K562 (cell line): Measurements from ENCODE around the gene NUDT22. TPM values are rescaled to one million over a fixed set of nuclear protein-coding genes. Genes with fewer than 3 reads are reported as not detected.

Experiments used
- AFF4 ChIP-seq: sonication (generic); formaldehyde crosslinking; IDR thresholded peaks from 2 replicates; pipeline ENCODE4 v1.8.0; 2023; ENCODE audit warnings: mild to moderate bottlenecking, missing genetic modification reagents
- BRF1 ChIP-seq: IDR thresholded peaks from 3 replicates; pipeline ENCODE4 v1.6.1; 2011; ENCODE audit warnings: borderline replicate concordance, mild to moderate bottlenecking; ENCODE audit not compliant: insufficient read length; ENCODE audit errors: extremely low read depth
- DMBX1 ChIP-seq: fragments of 250-450 bp; sonication (Bioruptor Pico); IDR thresholded peaks from 2 replicates; pipeline ENCODE4 v1.8.0; 2022; ENCODE audit warnings: inconsistent platforms, mild to moderate bottlenecking, moderate library complexity, borderline replicate concordance
- E2F5 ChIP-seq: sonication (generic); formaldehyde crosslinking; IDR thresholded peaks from 2 replicates; pipeline ENCODE4 v1.8.0; 2022; ENCODE audit warnings: mild to moderate bottlenecking, missing genetic modification reagents
- EHMT2 ChIP-seq: fragments of 450-650 bp; IDR thresholded peaks from 2 replicates; pipeline ENCODE4 v1.6.1; 2018; ENCODE audit warnings: antibody characterized with exemption
- HMGXB4 ChIP-seq: sonication (generic); formaldehyde crosslinking; IDR thresholded peaks from 2 replicates; pipeline ENCODE4 v1.8.1; 2023; ENCODE audit warnings: mild to moderate bottlenecking, missing genetic modification reagents
- KHSRP ChIP-seq: fragments of 450-650 bp; IDR thresholded peaks from 2 replicates; pipeline ENCODE4 v1.6.1; 2017
- MTF1 ChIP-seq: fragments of 250-450 bp; sonication (Bioruptor Pico); IDR thresholded peaks from 2 replicates; pipeline ENCODE4 v1.9.0; 2021; ENCODE audit warnings: moderate library complexity, mild to moderate bottlenecking, inconsistent platforms, borderline replicate concordance
- RBBP5 ChIP-seq: fragments of 200-600 bp; sonication (generic); IDR thresholded peaks from 2 replicates; pipeline ENCODE4 v1.6.1; 2012; ENCODE audit warnings: borderline replicate concordance, mild to moderate bottlenecking, low read length, control low read depth, inconsistent platforms; ENCODE audit not compliant: insufficient read depth, poor library complexity, severe bottlenecking
- RBM39 ChIP-seq: fragments of 200-400 bp; formaldehyde crosslinking; optimal IDR thresholded peaks from 2 replicates; pipeline ENCODE3; 2018; ENCODE audit warnings: low read depth, low read length
- SMC3 ChIP-seq: conservative IDR thresholded peaks from 2 replicates; pipeline ENCODE4 v1.6.1; 2011; ENCODE audit warnings: low read depth, low read length, improper control_type of control experiment; ENCODE audit not compliant: insufficient read depth
- TFE3 ChIP-seq: fragments of 450-650 bp; formaldehyde crosslinking; IDR thresholded peaks from 2 replicates; pipeline ENCODE4 v1.4.0; 2020; ENCODE audit warnings: mild to moderate bottlenecking, mixed read lengths
- THRAP3 ChIP-seq: fragments of 450-650 bp; IDR thresholded peaks from 2 replicates; pipeline ENCODE4 v1.6.1; 2016; ENCODE audit warnings: mild to moderate bottlenecking, inconsistent platforms, borderline replicate concordance
- ZNF766 ChIP-seq: fragments of 200-800 bp; sonication (Bioruptor generic); conservative IDR thresholded peaks from 2 replicates; pipeline ENCODE4 v1.6.1; 2016; ENCODE audit warnings: missing genetic modification characterization, missing compliant biosample characterization
- ZNF778 ChIP-seq: fragments of 450-650 bp; formaldehyde crosslinking; IDR thresholded peaks from 2 replicates; pipeline ENCODE4 v1.4.0; 2020; ENCODE audit warnings: mild to moderate bottlenecking, moderate library complexity
- polyA plus RNA-seq, 8 experiments: library from polyadenylated mRNA; depleted of rRNA in 4 of 8; stranded (reverse) in 5 of 8; unstranded in 3 of 8; fragments of >200 nt; fragmentation: Nextera tagmentation in 2 of 8; fragmentation: Illumina TruSeq in 1 of 8; extraction: Ambion mirVana in 2 of 8; extraction: Trizol in 1 of 8; gene quantifications; 2 replicates each; pipeline versions ENCODE4 v1.2.1 to v1.2.3, GENCODE V29; 2011 to 2014; ENCODE audit warnings: inconsistent platforms in 1 of 8, missing spikeins in 1 of 8
- total RNA-seq, 7 experiments: library from RNA; depleted of rRNA in 6 of 7; stranded (reverse); fragments of >200 nt in 6 of 7; fragmentation: Illumina TruSeq in 2 of 7; extraction: Trizol in 2 of 7; gene quantifications; 2 replicates each; pipeline versions ENCODE4 v1.2.1 to v1.2.3, GENCODE V29; 2011 to 2021; ENCODE audit warnings: low replicate concordance in 1 of 7

NUDT22 gene
- total and polyA plus RNA-seq, 9 of the 15 experiments (the other 6 are each of a cell fraction or from before 2014, with no cell fraction given), result 6.3 to 92.6 (median 37.4) TPM

GRCh38 chr11:64206457-64207255, 19.4 kb upstream of the NUDT22 start, which contains the start of gene FERMT3 (continued):
- TF ChIP-seq HMGXB4 (no peak; the same call in 1 of the 2 replicates), RBM39 (peak; percentile 10), BRF1 (no peak), MTF1 (no peak), E2F5 (CRISPR knock-in tag) (0 out of 2 replicates have a peak, but pooled peaks have one; percentile 47), EHMT2 (no peak), THRAP3 (no peak), ZNF766 (CRISPR knock-in tag) (no peak), SMC3 (no peak), RBBP5 (peak; percentile 63), ZNF778 (CRISPR knock-in tag) (no peak), AFF4 (peak; percentile 82; the same call in 1 of the 2 replicates), DMBX1 (CRISPR knock-in tag) (peak; percentile 67; the same call in 1 of the 2 replicates), TFE3 (CRISPR knock-in tag) (no peak), KHSRP (no peak)
